GM19099 (cell line): ENCODE measurements around the gene DCAF11.

Experiments used
- POLR2A ChIP-seq: IDR thresholded peaks from 3 replicates; pipeline ENCODE4 v1.6.1; 2011; ENCODE audit warnings: low read depth; ENCODE audit not compliant: insufficient read length; ENCODE audit errors: extremely low read depth

DCAF11 gene

GRCh38 chr14:24088095-24088494 is 26.5 kb upstream of the DCAF11 start:
- TF ChIP-seq POLR2A, result no peak

GRCh38 chr14:24089890-24090289 is 24.7 kb upstream of the DCAF11 start:
- TF ChIP-seq POLR2A, result no peak

DNA sequence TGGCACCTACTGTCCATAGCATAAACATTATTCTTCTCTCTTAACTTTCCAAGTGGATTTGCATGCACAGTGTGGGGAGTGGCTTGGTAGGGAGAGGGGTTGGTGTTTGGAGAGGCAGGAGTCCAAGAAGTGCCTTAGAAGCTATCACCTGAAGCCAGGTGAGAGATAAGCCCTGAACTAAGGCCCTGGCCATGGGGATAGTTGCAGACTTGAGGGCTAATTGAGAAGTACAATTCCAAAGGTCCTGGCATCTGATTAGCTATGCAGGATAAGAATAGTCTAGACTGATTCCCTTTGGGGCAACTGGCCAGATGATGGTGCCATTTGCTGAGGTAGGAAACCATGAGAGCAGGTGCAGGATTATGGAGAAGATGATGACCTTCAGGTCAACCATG is 22.5 kb upstream of the DCAF11 start:
- TF ChIP-seq POLR2A, result no peak

DNA sequence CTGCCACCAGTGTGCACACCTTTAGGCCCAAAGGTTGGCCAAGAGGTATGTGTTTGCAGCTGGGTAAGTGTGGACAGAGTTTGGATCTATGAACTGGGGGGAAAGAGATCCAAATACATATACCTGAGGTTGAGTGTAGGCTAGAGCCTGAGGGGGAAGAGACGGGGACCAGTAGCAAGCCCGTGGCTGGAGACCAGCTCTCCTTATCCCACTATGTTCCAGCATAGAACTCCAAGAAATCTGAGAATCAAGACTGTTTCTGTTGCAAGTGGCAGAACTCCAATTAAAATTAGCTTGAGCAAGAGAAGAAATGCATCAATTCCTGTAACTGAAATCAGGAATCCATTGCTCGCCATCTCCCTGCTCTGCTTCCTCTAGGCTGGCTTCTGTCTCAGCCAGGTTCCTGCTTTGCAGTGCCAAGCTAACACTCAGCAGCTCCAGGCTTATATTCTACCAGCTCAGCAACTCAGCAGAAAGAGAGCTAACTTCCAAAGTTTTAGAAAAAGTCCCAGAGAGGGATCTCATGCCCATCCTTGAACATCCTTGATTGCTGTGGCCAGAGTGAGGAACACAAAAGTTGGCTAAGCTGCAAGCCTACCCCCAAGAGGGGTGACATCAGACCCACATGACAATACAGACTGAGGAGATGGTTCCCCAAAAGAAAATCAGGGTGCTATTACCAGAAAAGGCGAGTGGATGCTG is 21.9 kb upstream of the DCAF11 start:
- no peak for TF ChIP-seq POLR2A

- TF ChIP-seq POLR2A, result no peak
These were observed 21.2 kb upstream of the DCAF11 start for GRCh38 chr14:24093207-24093900.

DNA sequence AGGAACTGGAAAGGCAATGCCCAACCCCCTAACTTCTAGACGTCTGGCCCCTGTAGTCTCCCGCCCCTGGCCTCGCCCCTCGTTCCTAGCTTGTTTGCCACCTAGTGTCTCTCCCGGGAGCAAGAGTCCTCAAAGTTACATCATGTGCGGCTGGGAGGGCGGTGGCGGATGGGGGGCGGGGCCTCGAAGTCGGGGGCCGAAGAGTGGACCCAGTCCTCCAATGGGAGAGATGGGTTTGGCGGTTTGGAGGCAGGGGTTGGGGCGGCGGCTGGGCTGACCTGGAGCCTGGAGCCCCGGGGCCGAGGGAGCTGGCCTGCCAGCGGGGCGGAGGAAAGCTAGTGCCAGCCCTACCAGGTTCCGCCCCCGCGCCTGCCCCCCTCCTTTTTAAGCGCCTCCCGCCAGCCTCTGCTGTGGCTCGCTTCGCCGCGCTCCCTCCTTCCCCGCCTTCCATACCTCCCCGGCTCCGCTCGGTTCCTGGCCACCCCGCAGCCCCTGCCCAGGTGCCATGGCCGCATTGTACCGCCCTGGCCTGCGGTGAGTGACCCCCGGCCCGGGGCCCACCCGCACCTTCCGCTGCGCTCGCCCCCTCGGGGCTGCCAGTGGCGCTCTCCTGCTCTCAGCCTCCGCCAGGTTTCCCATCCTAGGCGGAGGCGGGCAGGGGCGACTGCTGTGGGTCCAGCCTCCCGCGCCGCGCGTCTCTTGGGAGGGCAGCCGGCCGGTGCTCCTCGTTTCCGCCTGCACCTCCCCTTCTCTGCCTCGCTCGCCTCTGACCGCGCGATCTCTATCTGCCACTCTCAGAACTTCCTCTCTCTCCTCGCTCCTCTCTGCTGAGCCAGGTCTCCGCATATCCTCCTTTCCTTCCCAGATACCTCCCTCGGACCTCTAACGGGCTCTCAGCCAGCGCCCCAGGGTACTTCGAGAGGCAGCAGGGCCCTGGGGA is 20.4 kb upstream of the DCAF11 start, which contains the start of gene PCK2:
Gene PCK2 (plus strand): TSS at position 411 of the 940 bp plus-strand sequence. CDS start 95 bp downstream, at position 506.
- peak; percentile 98 for TF ChIP-seq POLR2A

DNA sequence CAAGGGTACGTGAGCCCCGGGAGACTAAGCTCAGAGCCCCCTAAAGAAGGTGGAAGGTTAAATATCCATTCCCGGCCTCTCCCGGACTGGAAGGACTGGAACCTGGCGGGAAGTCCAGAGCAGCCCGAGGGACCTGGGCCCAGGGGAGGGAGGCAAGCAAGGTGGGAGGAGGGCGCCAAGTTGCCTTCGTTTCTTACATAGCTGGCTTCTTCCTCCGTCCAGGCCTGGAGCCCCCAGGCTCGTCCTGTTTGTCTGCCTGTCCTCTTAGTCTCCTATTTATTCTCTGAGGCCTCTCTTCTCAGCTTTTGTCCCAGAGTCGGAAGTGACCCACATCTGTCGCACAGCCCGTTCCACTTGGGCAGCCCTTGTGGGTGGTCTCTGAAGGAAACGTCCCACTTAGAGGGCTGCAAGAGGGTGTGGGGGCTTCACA is 19.7 kb upstream of the DCAF11 start:
- TF ChIP-seq POLR2A, result no peak

GRCh38 chr14:24095271-24096068 is 19.1 kb upstream of the DCAF11 start:
- peak; percentile 97 for TF ChIP-seq POLR2A

DNA sequence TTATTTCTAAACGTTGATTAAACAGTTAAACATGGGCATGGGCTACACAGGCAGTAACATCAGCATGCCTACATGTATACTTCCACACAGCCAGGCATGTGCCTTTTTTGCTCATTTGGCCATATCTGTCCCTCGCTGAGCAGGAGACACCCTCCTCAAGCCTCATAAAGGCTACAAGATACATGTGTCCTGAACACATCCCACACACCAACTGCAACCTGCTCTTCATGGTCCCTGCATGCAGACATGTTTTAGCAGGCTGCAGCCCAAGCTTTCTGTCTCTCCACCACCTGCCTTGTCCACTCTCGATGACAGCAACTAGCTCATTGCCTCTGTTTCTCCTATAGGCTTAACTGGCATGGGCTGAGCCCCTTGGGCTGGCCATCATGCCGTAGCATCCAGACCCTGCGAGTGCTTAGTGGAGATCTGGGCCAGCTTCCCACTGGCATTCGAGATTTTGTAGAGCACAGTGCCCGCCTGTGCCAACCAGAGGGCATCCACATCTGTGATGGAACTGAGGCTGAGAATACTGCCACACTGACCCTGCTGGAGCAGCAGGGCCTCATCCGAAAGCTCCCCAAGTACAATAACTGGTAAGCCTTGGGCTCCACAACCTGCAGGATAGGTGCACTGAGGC is 17.9 kb upstream of the DCAF11 start:
- no peak for TF ChIP-seq POLR2A

GRCh38 chr14:24098229-24098926 is 16.2 kb upstream of the DCAF11 start:
- TF ChIP-seq POLR2A, result no peak

- no peak for TF ChIP-seq POLR2A
These were observed 15.4 kb upstream of the DCAF11 start for GRCh38 chr14:24098927-24099813.

DNA sequence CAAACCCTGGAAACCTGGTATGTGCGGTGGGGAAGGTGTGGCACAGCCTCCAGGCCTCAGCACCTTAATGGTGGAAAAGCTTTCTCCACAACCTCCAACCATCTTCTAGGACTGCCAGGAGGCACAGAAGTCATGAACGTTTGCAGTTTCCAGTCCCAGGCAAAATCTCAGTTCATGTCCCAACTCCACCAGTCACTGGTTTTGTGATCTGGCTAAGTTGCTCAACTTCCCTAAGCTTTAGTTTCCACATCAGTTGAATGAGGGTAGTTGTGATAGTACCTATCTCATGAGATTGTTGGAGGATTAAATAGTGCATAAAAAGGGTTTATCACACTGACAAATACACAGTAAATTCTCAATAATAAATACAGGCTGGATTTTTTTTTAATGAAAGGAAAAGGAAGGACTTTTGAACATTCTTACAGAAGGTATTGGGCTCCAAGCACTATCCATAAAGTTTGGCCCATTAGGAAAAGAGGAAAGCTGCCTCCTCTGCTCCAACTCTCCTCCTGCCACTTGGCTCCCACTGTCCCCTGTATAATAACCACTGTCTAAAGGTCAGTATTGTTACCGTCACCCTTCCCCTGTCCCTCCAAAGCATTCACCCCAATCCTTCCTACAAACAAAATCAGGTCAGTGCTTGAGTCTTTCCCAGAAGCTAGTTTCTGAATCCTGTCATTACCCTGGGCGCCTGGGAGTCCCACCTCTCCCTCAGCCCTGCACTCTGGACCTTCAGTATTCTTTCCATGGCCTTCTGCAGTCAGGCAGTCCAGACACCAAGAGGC is 14.2 kb upstream of the DCAF11 start:
- TF ChIP-seq POLR2A, result no peak
